Stimulated activated CD4-positive, alpha-beta T cell treated with anti-CD3 and anti-CD28 coated beads, Interleukin-1b, Interleukin-23, amount 100 ng/mL, for 24 hours (primary cell): ENCODE results near the gene TMEM132C.
"Not testable (repeated sequence)": the region's sequence is repeated elsewhere in the genome, so short reads cannot be mapped to it uniquely, and the experiment has no call there.

Experiments used
- DNase-seq, 4 experiments: peaks; one replicate each; pipeline ENCODE4 v3.0.0-alpha.2; 2020; ENCODE audit warnings: low read depth in 4 of 4, low spot score in 1 of 4

The TMEM132C gene

GRCh38 chr12:128471491-128471890 is 204.5 kb downstream of the TMEM132C start:
- DNase-seq, result no peak

- DNase-seq, result no peak
Observed at GRCh38 chr12:128474916-128475315, 207.9 kb downstream of the TMEM132C start.

GRCh38 chr12:128476266-128476665 is 209.3 kb downstream of the TMEM132C start:
- DNase-seq, result no peak

- no peak for DNase-seq
Observed at GRCh38 chr12:128483526-128484255, 216.7 kb downstream of the TMEM132C start.

- not testable (repeated sequence) for DNase-seq
Observed at GRCh38 chr12:128497376-128497775, 230.4 kb downstream of the TMEM132C start.

GRCh38 chr12:128507470-128507869 is 240.5 kb downstream of the TMEM132C start:
- DNase-seq, result no peak

- no peak for DNase-seq
Observed at GRCh38 chr12:128509170-128509569, 242.2 kb downstream of the TMEM132C start.

- DNase-seq, result no peak
Observed at GRCh38 chr12:128510511-128510910, 243.5 kb downstream of the TMEM132C start.

- no peak for DNase-seq
Observed at GRCh38 chr12:128513331-128513730, 246.4 kb downstream of the TMEM132C start.

GRCh38 chr12:128513831-128514230 is 246.9 kb downstream of the TMEM132C start:
- no peak for DNase-seq

- no peak for DNase-seq
Observed at GRCh38 chr12:128518644-128519043, 251.7 kb downstream of the TMEM132C start.

- no peak for DNase-seq
Observed at GRCh38 chr12:128519426-128519825, 252.5 kb downstream of the TMEM132C start.

- DNase-seq, result no peak
Observed at GRCh38 chr12:128521981-128522380, 255.0 kb downstream of the TMEM132C start.

- DNase-seq, result no peak
Observed at GRCh38 chr12:128524439-128524838, 257.5 kb downstream of the TMEM132C start.

- no peak for DNase-seq
Observed at GRCh38 chr12:128531170-128531569, 264.2 kb downstream of the TMEM132C start.

- no peak for DNase-seq
Observed at GRCh38 chr12:128534906-128535305, 267.9 kb downstream of the TMEM132C start.

- DNase-seq, result no peak
Observed at GRCh38 chr12:128536810-128537209, 269.8 kb downstream of the TMEM132C start.

GRCh38 chr12:128537668-128538067 is 270.7 kb downstream of the TMEM132C start:
- no peak for DNase-seq

GRCh38 chr12:128542844-128543243 is 275.9 kb downstream of the TMEM132C start:
- no peak for DNase-seq

GRCh38 chr12:128543460-128543859 is 276.5 kb downstream of the TMEM132C start:
- DNase-seq, result no peak

- no peak for DNase-seq
Observed at GRCh38 chr12:128543971-128544370, 277.0 kb downstream of the TMEM132C start.

GRCh38 chr12:128548949-128549348 is 282.0 kb downstream of the TMEM132C start:
- DNase-seq, result no peak

GRCh38 chr12:128549601-128550218 is 282.7 kb downstream of the TMEM132C start:
- no peak for DNase-seq
